NCI-H1048 (cell line): ENCODE measurements around the gene TRAPPC10.
"Not testable (repeated sequence)": the region's sequence is repeated elsewhere in the genome, so short reads cannot be mapped to it uniquely, and the experiment has no call there.

ENCODE experiments used
- DNase-seq: peaks from one replicate; lab custom pipeline; 2025; lab: John Stamatoyannopoulos, UW

The TRAPPC10 gene

DNA sequence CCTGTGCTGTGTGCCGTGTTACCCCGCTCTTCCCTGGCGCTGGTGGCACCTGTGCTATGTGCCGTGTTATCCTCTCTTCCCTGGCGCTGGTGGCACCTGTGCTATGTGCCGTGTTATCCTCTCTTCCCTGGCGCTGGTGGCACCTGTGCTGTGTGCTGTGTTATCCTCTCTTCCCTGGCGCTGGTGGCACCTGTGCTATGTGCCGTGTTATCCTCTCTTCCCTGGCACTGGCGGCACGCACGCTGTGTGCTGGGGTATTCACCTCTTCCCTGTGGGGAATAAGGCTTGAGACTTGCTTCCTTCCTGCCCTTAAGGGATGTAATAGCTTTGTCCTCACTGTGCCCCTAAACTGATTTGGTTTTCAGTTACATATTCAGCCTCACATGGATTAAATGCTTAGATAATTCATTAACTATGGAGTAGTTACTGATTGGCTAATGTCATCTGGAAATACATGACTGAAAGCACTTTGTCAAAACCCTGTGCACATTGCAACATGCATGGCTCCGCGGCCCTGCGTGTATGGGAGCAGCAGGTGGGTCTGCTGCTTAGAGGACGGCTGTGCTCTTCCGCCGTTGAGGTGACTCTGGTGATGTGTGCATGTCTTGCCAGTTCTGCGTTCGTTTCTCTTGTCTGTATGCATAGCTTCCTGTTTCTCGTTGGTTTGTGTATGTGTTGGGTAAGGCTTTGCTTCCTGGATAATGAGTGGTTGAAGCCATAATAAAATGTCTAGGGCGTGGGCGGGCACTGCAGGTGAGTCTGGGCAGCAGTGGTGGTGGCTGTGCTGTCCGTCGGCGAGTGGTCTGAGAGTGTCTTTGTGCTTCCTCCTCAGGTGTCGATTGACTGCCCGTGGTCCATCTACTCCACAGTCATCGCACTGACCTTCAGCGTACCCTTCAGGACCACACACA lies 77.1 kb downstream of the TRAPPC10 start:
- no peak for DNase-seq

DNA sequence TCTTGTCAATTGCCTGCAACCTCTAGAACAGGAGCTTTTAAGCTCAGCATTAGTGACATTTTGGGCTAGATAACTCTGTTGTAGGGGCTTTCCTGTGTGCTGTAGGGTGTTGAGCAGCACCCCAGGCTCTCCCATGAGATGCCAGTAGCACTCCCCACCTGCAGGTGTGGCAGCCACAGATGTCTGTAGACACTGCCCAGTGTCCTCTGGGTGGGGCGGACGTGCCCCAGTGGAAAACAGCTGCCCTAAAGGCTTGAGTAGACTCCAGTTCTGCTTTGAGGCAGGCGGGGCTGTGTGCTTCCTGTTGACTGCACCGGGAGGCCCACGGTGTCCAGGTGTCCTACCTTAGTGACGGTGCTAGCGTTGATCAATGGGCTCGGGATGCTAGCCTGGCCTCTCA lies 78.2 kb downstream of the TRAPPC10 start:
- no peak for DNase-seq

- no peak for DNase-seq
Observed at GRCh38 chr21:44092211-44092610, 80.1 kb downstream of the TRAPPC10 start.

- DNase-seq, result no peak
Observed at GRCh38 chr21:44093761-44094160, 81.7 kb downstream of the TRAPPC10 start.

DNA sequence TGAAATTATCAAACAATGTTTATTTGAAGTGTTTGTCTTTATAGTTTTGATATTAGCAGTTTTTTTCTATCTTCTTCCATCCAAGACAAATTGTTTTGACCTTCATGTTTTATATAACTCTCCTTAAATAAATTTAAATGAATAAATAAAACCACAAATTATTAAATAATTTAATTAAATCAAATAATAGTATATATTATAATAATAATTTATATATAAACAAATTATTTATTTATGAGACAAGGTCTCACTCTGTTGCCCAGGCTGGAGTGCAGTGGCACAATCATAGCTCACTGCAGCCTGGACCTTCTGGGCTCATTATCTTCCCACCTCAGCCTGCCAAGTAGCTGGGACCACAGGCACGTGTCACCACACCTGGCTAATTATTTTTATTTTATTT lies 82.7 kb downstream of the TRAPPC10 start:
- DNase-seq, result no peak

DNA sequence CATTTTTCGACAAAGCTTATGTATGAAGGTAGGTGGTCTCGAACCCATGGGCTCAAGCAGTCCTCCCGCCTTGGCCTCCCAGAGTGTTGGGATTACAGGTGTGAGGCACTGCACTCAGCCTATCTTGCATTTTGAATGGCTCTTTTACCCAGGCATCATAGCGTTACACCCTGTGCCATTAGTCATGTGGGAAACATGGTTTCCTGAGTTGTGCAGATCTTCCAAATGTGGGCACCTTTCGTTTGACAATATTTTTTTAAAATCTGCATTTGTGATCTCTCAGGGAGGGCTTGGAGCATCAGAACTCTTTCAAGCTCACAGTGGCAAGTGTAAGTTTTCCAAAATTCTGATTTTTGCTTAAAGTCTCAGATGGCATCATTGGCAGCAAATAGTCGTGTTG lies 86.4 kb downstream of the TRAPPC10 start:
- not testable (repeated sequence) for DNase-seq

DNA sequence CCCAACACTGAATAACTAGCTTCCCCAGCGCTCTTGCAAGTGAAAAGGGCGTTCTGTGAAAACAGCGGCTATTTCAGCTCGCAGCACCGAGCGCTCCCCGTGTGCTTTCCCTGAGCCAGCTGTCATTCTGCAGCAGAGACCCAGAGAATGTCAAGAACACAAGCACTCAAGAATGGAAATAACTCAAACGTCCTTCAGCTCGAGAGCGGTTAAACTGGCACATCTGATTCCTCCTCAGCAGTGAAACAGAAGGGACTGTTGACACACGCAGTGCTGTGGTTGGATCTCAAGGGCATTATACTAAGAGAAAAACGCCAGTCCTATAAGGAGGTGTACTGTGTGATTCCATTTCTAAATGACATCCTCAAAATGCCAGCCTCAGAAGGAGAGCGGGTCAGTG lies 86.9 kb downstream of the TRAPPC10 start:
- DNase-seq, result not testable (repeated sequence)

GRCh38 chr21:44107026-44107501 lies 95.0 kb downstream of the TRAPPC10 start, which contains the start of gene PWP2:
Gene PWP2 (plus strand): TSS chr21:44107399. CDS start chr21:44107417, 18 bp downstream.
- DNase-seq, result not testable (repeated sequence)

DNA sequence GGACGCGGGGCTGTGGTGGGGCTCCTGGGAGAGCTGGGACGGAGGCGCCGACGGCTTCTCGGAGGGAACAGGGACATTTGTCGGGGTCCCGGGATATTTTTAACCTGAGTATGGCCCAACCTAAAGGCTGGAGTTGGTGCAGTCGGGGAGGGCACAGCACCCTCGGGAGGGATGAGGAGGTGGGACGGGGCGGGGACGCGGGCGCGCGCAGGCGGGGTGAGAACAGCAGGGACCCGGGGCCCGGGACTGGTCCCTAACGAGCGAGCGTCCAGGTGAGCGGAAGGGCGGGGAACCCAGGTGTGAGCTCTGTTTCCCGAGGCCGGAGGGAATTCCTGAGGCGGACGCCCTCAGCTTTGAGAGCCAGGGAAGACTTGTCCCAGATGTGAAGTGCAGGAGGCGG lies 95.5 kb downstream of the TRAPPC10 start:
- not testable (repeated sequence) for DNase-seq

DNA sequence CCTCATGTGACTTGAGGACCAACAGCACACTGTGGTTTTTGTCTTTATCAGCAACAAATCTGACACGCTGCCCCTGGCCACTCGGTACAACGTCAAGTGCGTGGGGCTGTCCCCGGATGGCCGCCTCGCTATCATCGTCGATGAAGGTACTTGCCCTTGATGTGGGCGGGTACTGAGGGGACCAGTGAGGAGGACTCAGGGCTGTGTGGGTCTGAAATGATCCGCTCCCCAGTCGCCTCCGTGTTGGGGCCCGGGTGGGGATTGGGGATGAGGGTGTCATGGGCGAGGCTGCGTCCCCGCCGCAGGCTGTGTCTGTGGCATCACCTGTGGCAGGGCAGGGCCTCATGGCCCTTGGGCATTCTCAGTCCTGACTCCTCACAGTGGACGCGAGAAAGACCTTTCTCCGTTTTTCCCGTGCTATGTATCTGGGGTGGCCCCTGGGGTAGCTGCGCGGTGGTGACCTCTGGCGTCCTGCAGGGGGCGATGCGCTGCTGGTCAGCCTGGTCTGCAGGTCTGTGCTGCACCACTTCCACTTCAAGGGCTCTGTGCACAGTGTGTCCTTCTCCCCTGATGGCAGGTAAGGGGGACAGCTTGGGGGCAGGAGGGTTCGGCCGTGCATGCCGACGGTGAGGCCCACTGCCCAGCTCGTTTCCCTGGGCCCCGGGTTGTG lies 101.7 kb downstream of the TRAPPC10 start:
- not testable (repeated sequence) for DNase-seq

DNA sequence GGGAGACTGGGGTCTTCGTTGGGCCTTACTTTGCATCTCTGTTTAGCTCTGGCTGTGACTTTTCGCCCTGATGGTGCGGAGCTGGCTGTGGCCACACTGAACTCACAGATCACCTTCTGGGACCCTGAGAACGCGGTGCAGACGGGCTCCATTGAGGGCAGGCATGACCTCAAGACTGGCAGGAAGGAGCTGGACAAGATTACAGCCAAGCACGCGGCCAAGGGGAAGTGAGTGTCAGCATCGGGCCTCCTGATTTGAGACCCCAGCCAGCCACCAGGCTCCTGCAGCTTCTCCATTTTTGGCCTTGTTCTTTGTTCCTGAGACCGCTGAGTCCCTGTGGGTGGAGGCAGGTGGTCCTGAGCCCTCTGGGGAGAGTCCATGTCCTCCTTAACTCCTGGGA lies 110.0 kb downstream of the TRAPPC10 start:
- DNase-seq, result not testable (repeated sequence)

DNA sequence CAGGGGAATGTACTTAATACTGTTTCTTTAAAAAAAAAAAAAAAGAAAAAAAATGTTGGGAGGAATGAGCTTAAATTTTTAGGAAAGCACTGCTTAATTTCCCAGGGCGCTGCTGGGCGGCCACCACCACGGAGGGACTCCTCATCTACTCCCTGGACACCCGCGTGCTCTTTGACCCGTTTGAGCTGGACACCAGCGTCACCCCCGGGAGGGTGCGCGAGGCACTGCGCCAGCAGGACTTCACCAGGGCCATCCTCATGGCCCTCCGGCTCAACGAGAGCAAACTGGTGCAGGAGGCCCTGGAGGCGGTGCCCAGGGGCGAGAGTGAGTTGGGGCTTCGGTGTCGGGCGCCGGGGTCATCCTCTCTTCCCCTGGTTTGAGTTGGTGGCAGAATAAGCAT lies 115.7 kb downstream of the TRAPPC10 start:
- not testable (repeated sequence) for DNase-seq

GRCh38 chr21:44133715-44134057 lies 121.6 kb downstream of the TRAPPC10 start:
- DNase-seq, result not testable (repeated sequence)

DNA sequence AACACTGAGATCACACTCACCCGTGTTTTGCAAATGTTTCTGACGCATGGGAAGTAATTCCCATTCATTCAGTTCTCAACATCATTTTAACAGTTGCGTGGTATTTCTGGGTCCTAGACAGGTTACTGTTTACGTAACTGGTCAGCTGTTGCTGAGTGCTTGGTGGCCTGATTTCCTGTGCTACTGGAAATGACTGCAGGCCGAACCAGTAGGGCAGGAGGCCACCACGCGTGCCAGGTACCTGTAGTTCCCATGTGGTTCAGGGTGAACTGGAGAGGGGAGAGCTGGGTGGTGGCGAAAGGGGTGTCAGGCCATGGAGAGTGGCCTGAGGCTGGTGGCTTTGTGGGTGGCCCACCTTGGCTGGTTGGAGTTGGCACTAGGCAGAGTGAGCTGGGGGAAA lies 122.6 kb downstream of the TRAPPC10 start:
- DNase-seq, result not testable (repeated sequence)

DNA sequence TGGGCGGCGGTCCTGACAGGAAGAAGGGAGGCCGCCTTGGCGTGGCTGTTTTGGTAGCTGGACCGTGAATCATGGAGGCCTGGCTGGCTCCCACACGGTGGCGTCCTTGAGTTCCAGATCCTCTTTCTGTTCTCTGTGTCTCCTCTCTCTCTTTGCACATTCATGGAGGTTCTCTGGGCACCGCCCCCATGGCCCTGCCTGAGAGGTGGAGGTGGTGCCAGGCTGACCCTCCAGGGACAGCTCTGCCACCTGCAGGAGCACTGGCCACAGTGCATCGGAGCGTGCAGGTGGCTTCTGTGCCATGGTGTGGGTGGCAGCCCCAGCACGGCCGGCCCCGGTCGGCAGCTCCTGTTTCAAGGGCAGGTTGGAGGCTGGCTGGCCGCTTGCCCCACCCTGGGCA lies 125.9 kb downstream of the TRAPPC10 start:
- DNase-seq, result not testable (repeated sequence)

DNA sequence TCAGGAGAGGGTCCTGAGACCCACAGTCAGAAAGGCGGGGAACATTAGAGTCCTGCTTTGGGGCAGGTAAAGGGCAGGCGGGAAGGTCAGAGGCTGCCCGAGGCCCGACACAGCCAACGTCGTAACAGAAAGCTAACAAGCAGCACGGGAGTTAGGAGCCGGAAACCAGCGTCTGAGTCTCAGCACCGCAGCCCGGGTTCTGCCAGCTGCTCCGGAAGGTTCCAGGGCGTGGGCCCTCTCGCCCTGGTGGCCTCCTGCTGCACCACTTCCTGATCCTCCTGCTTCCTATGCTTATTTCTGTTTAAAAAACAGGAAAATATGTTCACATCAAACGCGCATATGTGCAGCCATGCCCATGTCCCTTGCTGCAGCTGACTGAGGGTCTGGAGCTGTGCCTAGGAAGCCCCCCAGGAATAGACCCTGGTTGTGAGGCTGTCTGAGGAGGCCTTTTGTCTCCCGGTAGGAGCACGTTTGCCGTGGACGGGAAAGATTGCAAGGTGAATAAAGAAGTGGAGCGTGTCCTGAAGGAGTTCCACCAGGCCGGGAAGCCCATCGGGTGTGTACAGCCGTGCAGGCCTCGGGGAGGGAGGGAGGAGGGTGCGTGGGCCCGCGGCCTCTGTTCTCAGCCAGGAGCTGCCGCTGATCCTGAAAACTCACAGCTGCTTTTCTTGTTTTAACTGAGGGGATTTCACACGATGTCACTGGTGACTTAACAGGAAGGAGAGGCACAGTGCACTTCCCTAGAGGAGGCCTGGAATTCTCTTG lies 127.9 kb downstream of the TRAPPC10 start:
- not testable (repeated sequence) for DNase-seq

DNA sequence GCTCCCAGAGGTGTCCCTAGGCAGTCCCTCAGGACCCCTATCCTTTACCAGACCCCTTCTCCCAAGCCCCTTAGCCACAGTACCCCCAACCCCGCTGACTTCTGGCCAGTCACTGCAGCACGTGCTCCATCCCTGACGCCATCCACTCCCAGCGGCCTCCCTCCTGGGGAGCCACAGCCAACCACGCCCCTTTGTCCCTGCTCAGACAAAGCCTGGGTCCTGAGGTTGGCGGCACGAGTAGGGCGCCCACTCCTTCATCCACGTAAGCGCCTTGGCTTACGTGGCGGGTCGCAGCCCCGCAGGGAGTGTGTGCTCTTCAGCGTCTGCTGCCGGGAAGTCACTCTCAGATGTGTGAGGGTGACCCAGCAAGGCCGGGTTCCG lies 128.4 kb downstream of the TRAPPC10 start:
- not testable (repeated sequence) for DNase-seq

- not testable (repeated sequence) for DNase-seq
Observed at GRCh38 chr21:44142470-44142869, 130.4 kb downstream of the TRAPPC10 start.

DNA sequence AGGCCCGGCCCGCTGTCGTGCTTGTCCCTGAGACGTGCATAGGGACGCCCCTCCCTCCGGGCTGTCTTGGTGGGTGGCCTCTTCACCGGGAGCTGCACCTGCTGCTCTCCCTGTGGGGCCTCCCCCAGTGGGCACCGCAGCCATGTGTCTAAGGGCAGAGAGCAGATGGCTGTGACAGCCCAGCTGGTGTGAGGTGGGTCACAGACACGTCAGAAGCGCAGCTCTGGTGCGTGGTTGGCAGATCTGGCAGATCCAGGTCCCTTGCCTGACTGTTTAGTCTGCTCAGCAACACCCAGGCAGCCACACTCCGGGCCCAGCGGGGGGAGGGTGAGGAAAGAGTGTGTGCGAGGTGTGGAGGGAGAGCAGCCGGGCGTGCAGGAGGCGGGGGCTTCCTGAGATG lies 131.3 kb downstream of the TRAPPC10 start:
- not testable (repeated sequence) for DNase-seq

GRCh38 chr21:44143996-44144395 lies 131.9 kb downstream of the TRAPPC10 start:
- not testable (repeated sequence) for DNase-seq

DNA sequence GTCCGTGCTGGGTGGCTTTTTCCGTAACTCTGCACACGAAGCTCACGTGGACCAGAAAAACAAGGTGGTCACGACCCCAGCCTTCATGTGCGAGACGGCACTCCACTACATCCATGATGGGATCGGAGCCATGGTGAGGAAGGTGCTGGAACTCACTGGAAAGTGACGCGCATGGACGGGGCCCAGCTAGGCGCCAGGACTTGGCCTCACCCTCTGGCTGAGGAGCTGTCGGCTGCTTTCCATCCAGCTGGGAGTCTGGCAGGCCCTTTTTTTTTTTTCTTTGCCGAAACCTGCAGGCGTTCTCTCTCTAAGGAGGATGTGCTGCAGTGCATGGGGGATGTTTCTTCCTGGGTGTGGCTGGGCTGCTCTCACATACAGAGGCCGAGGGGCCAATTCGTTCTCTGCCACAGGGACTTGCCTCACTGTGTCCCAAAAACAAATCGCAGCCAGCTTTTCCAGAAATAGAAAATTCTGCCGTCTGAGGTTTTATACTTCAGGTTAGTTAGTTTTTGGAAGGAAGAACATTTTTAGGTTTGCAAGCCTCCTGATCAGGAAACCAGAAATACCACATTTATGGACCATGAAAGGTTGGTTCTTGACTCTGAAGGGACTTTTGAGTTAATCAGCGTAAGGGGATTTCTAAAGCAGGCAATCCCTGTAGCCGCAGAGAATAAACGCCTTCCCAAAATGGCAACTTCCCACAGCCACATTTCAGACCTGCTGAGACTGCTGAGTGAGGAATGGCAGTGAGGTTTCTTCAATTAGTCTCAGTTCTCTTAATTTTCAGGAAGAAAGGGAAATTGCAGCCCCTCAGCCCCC lies 132.9 kb downstream of the TRAPPC10 start:
- DNase-seq, result not testable (repeated sequence)
